GM21529 (cell line): ENCODE data around the gene KLHL13.
"Not testable (repeated sequence)": the region's sequence is repeated elsewhere in the genome, so short reads cannot be mapped to it uniquely, and the experiment has no call there.

ENCODE experiments used
- ATAC-seq: cut with Tn5 transposase; IDR thresholded peaks from one replicate; pipeline ENCODE4 v1.9.1; 2021; ENCODE audit not compliant: unreplicated experiment

KLHL13 gene

GRCh38 chrX:118116713-118117550, at the start of gene KLHL13:
Gene KLHL13 (minus strand): TSS chrX:118116810. CDS start chrX:118028473, 88,337 bp downstream.
- ATAC-seq: no peak

GRCh38 chrX:118164138-118164537, 47.5 kb upstream of the KLHL13 start:
- ATAC-seq: no peak

GRCh38 chrX:118156953-118157608, 40.5 kb upstream of the KLHL13 start:
- ATAC-seq: no peak

- no peak for ATAC-seq
Observed at GRCh38 chrX:118156254-118156952, 39.8 kb upstream of the KLHL13 start.

- ATAC-seq: no peak
Observed at GRCh38 chrX:118153270-118153669, 36.7 kb upstream of the KLHL13 start.

- no peak for ATAC-seq
Observed at GRCh38 chrX:118152721-118153120, 36.1 kb upstream of the KLHL13 start.

- no peak for ATAC-seq
Observed at GRCh38 chrX:118148737-118149136, 32.1 kb upstream of the KLHL13 start.

- ATAC-seq: not testable (repeated sequence)
Observed at GRCh38 chrX:118147771-118148170, 31.2 kb upstream of the KLHL13 start.

GRCh38 chrX:118143578-118143977, 27.0 kb upstream of the KLHL13 start:
- ATAC-seq: no peak

GRCh38 chrX:118131336-118131735, 14.7 kb upstream of the KLHL13 start:
- no peak for ATAC-seq

- ATAC-seq: no peak
Observed at GRCh38 chrX:118129681-118130080, 13.1 kb upstream of the KLHL13 start.

GRCh38 chrX:118128724-118129123, 12.1 kb upstream of the KLHL13 start:
- no peak for ATAC-seq

- no peak for ATAC-seq
Observed at GRCh38 chrX:118126286-118126685, 9.7 kb upstream of the KLHL13 start.

- not testable (repeated sequence) for ATAC-seq
Observed at GRCh38 chrX:118124243-118124642, 7.6 kb upstream of the KLHL13 start.

- ATAC-seq: no peak
Observed at GRCh38 chrX:118117741-118118140, 1.1 kb upstream of the KLHL13 start.

GRCh38 chrX:118115953-118116712, 477 bp downstream of the KLHL13 start:
- ATAC-seq: no peak

- ATAC-seq: no peak
Observed at GRCh38 chrX:118114971-118115370, 1.6 kb downstream of the KLHL13 start.

- ATAC-seq: no peak
Observed at GRCh38 chrX:118109065-118109464, 7.5 kb downstream of the KLHL13 start.

- ATAC-seq: no peak
Observed at GRCh38 chrX:118108304-118108703, 8.3 kb downstream of the KLHL13 start.

GRCh38 chrX:118100091-118100490, 16.5 kb downstream of the KLHL13 start:
- ATAC-seq: no peak

GRCh38 chrX:118088084-118088483, 28.5 kb downstream of the KLHL13 start:
- ATAC-seq: no peak
